K562 (cell line): ENCODE data around the gene BZW2. TPM values are rescaled to one million over a fixed set of nuclear protein-coding genes. Genes with fewer than 3 reads are reported as not detected.

Source experiments
- BRF2 ChIP-seq: IDR thresholded peaks from 3 replicates; pipeline ENCODE4 v1.6.1; 2011; ENCODE audit warnings: borderline replicate concordance, mild to moderate bottlenecking; ENCODE audit not compliant: insufficient read length, insufficient read depth
- CCAR2 ChIP-seq: fragments of 200-400 bp; formaldehyde crosslinking; IDR thresholded peaks from 2 replicates; pipeline ENCODE4 v1.6.1; 2017; ENCODE audit warnings: mild to moderate bottlenecking, low read depth, low read length
- DACH1 ChIP-seq: fragments of 450-650 bp; IDR thresholded peaks from 2 replicates; pipeline ENCODE4 v1.6.1; 2018; ENCODE audit not compliant: partially characterized antibody
- FOXJ3 ChIP-seq: sonication (generic); formaldehyde crosslinking; IDR thresholded peaks from 2 replicates; pipeline ENCODE4 v1.4.0; 2020; ENCODE audit warnings: mild to moderate bottlenecking, missing genetic modification reagents
- HOXB6 ChIP-seq: fragments of 250-450 bp; sonication (Bioruptor Pico); IDR thresholded peaks from 2 replicates; pipeline ENCODE4 v1.5.1; 2022; ENCODE audit warnings: mild to moderate bottlenecking, borderline replicate concordance
- KLF6 ChIP-seq: fragments of 250-450 bp; sonication (Bioruptor Pico); IDR thresholded peaks from 2 replicates; pipeline ENCODE4 v1.4.0; 2020; ENCODE audit warnings: mild to moderate bottlenecking, moderate library complexity, borderline replicate concordance
- NCOR1 ChIP-seq: fragments of 450-650 bp; IDR thresholded peaks from 2 replicates; pipeline ENCODE4 v1.6.1; 2016; ENCODE audit warnings: mild to moderate bottlenecking, moderate library complexity
- NFIC ChIP-seq: fragments of 450-650 bp; IDR thresholded peaks from 2 replicates; pipeline ENCODE4 v1.6.1; 2017; ENCODE audit warnings: mild to moderate bottlenecking, inconsistent platforms
- NFIX ChIP-seq: fragments of 250-450 bp; sonication (Bioruptor Pico); IDR thresholded peaks from 2 replicates; pipeline ENCODE4 v1.4.0; 2020; ENCODE audit warnings: low read depth, mild to moderate bottlenecking, moderate library complexity
- PATZ1 ChIP-seq: fragments of 250-450 bp; sonication (Bioruptor Pico); IDR thresholded peaks from 2 replicates; pipeline ENCODE4 v1.5.0; 2020; ENCODE audit warnings: mild to moderate bottlenecking, borderline replicate concordance
- PHF21A ChIP-seq: fragments of 450-650 bp; IDR thresholded peaks from 2 replicates; pipeline ENCODE4 v1.6.1; 2017; ENCODE audit warnings: low read depth, borderline replicate concordance
- PRPF4 ChIP-seq: fragments of 200-400 bp; formaldehyde crosslinking; IDR thresholded peaks from one replicate; pipeline ENCODE4 v1.6.1; 2017; ENCODE audit warnings: low read length, low read depth, mild to moderate bottlenecking; ENCODE audit not compliant: insufficient read depth, poor library complexity, severe bottlenecking
- PTBP1 ChIP-seq: fragments of 200-400 bp; formaldehyde crosslinking; IDR thresholded peaks from 2 replicates; pipeline ENCODE4 v1.6.1; 2017; ENCODE audit warnings: low read depth, low read length
- RAD51 ChIP-seq: fragments of 450-650 bp; IDR thresholded peaks from 2 replicates; pipeline ENCODE4 v1.7.1; 2016; ENCODE audit warnings: low read depth, mild to moderate bottlenecking, borderline replicate concordance
- RB1 ChIP-seq: fragments of 450-650 bp; IDR thresholded peaks from 2 replicates; pipeline ENCODE4 v1.6.1; 2017; ENCODE audit warnings: low read depth, mild to moderate bottlenecking
- SIRT6 ChIP-seq: IDR thresholded peaks from one replicate; pipeline ENCODE4 v1.6.1; 2012; ENCODE audit warnings: low read depth, mild to moderate bottlenecking, control low read depth, inconsistent platforms, low read length, moderate library complexity
- SMAD3 ChIP-seq: fragments of 450-650 bp; formaldehyde crosslinking; conservative IDR thresholded peaks from 2 replicates; pipeline ENCODE4 v1.4.0; 2020; ENCODE audit warnings: mild to moderate bottlenecking
- SMARCE1 ChIP-seq: fragments of 450-650 bp; IDR thresholded peaks from 2 replicates; pipeline ENCODE4 v1.7.1; 2016; ENCODE audit warnings: mild to moderate bottlenecking
- SP2 ChIP-seq: IDR thresholded peaks from 2 replicates; pipeline ENCODE4 v1.6.1; 2011; ENCODE audit warnings: mild to moderate bottlenecking, low read depth, low read length, moderate library complexity; ENCODE audit not compliant: poor library complexity, severe bottlenecking; ENCODE audit errors: extremely low read depth
- STAT5A ChIP-seq: IDR thresholded peaks from 2 replicates; pipeline ENCODE4 v1.6.1; 2012; ENCODE audit warnings: low read length, inconsistent platforms, borderline replicate concordance
- TAF15 ChIP-seq: fragments of 200-400 bp; formaldehyde crosslinking; IDR thresholded peaks from 2 replicates; pipeline ENCODE4 v1.6.1; 2017; ENCODE audit warnings: mild to moderate bottlenecking, low read depth, low read length, moderate library complexity
- ZBTB17 ChIP-seq: fragments of 450-650 bp; formaldehyde crosslinking; IDR thresholded peaks from 2 replicates; pipeline ENCODE4 v1.4.0; 2020; ENCODE audit warnings: mild to moderate bottlenecking
- ZNF12 ChIP-seq: sonication (generic); formaldehyde crosslinking; IDR thresholded peaks from 2 replicates; pipeline ENCODE4 v1.4.0; 2020; ENCODE audit warnings: mild to moderate bottlenecking, missing genetic modification reagents
- ZNF277 ChIP-seq: fragments of 250-450 bp; sonication (Bioruptor Pico); IDR thresholded peaks from 2 replicates; pipeline ENCODE4 v1.8.0; 2022; ENCODE audit warnings: inconsistent platforms, mild to moderate bottlenecking, moderate library complexity, borderline replicate concordance
- ZNF431 ChIP-seq: sonication (generic); formaldehyde crosslinking; IDR thresholded peaks from 2 replicates; pipeline ENCODE4 v1.8.0; 2022; ENCODE audit warnings: mild to moderate bottlenecking, missing genetic modification reagents
- ZNF444 ChIP-seq: fragments of 250-450 bp; sonication (Bioruptor Pico); IDR thresholded peaks from 2 replicates; pipeline ENCODE4 v1.4.0; 2020; ENCODE audit warnings: mild to moderate bottlenecking, moderate library complexity
- ZNF584 ChIP-seq: fragments of 200-800 bp; sonication (Bioruptor generic); IDR thresholded peaks from 2 replicates; pipeline ENCODE4 v1.6.1; 2016; ENCODE audit warnings: low read depth, mild to moderate bottlenecking, missing genetic modification characterization, missing compliant biosample characterization
- ZNF668 ChIP-seq: fragments of 250-450 bp; sonication (Bioruptor Pico); IDR thresholded peaks from 2 replicates; pipeline ENCODE4 v1.8.0; 2022; ENCODE audit warnings: mild to moderate bottlenecking, inconsistent platforms
- polyA plus RNA-seq, 8 experiments: library from polyadenylated mRNA; depleted of rRNA in 4 of 8; stranded (reverse) in 5 of 8; unstranded in 3 of 8; fragments of >200 nt; fragmentation: Nextera tagmentation in 2 of 8; fragmentation: Illumina TruSeq in 1 of 8; extraction: Ambion mirVana in 2 of 8; extraction: Trizol in 1 of 8; gene quantifications; 2 replicates each; pipeline versions ENCODE4 v1.2.1 to v1.2.3, GENCODE V29; 2011 to 2014; ENCODE audit warnings: inconsistent platforms in 1 of 8, missing spikeins in 1 of 8
- total RNA-seq, 7 experiments: library from RNA; depleted of rRNA in 6 of 7; stranded (reverse); fragments of >200 nt in 6 of 7; fragmentation: Illumina TruSeq in 2 of 7; extraction: Trizol in 2 of 7; gene quantifications; 2 replicates each; pipeline versions ENCODE4 v1.2.1 to v1.2.3, GENCODE V29; 2011 to 2021; ENCODE audit warnings: low replicate concordance in 1 of 7

The BZW2 gene
- total and polyA plus RNA-seq, 9 of the 15 experiments (the other 6 are each of a cell fraction or from before 2014, with no cell fraction given): 140 to 316 (median 173) TPM

GRCh38 chr7:16719699-16720098, 73.7 kb downstream of the BZW2 start (continued):
- peak; percentile 56; the same call in 1 of the 2 replicates for TF ChIP-seq SMARCE1
- no peak for TF ChIP-seq BRF2
- TF ChIP-seq SP2: no peak
- TF ChIP-seq RB1: no peak
- TF ChIP-seq NCOR1: peak; percentile 78
- no peak for TF ChIP-seq SIRT6
- TF ChIP-seq CCAR2: no peak
- TF ChIP-seq SMAD3 (CRISPR knock-in tag): no peak
- TF ChIP-seq NFIC: peak; percentile 67
- no peak for TF ChIP-seq ZNF444
- TF ChIP-seq STAT5A: peak; percentile 79
- TF ChIP-seq ZNF431 (CRISPR knock-in tag): no peak
- no peak for TF ChIP-seq PRPF4
- TF ChIP-seq KLF6 (CRISPR knock-in tag): no peak
- TF ChIP-seq RAD51: no peak
- no peak for TF ChIP-seq FOXJ3 (CRISPR knock-in tag)
- TF ChIP-seq NFIX (CRISPR knock-in tag): no peak
- no peak for TF ChIP-seq ZNF668 (CRISPR knock-in tag)
- TF ChIP-seq TAF15: no peak
- TF ChIP-seq PHF21A: no peak
- no peak for TF ChIP-seq DACH1
- TF ChIP-seq PATZ1 (CRISPR knock-in tag): no peak
- no peak for TF ChIP-seq PTBP1
- no peak for TF ChIP-seq HOXB6
- TF ChIP-seq ZBTB17 (CRISPR knock-in tag): no peak
- no peak for TF ChIP-seq ZNF12
- TF ChIP-seq ZNF584 (CRISPR knock-in tag): peak; percentile 71; the same call in 1 of the 2 replicates
- no peak for TF ChIP-seq ZNF277
